Caco-2 (cell line): Measurements from ENCODE around the gene ENAH. TPM values are rescaled to one million over a fixed set of nuclear protein-coding genes. Genes with fewer than 3 reads are reported as not detected.
"Not testable (repeated sequence)": the region's sequence is repeated elsewhere in the genome, so short reads cannot be mapped to it uniquely, and the experiment has no call there.

Experiments used
- BruUV-seq: library from RNA; stranded (reverse); fragments of 400-500 nt; replicated peaks from 2 replicates; lab custom pipeline; 2021; lab: Mats Ljungman, UMichigan
- CTCF ChIA-PET: fragments of 300-600 bp; sonication (Branson Sonifier 250); formaldehyde crosslinking; loops from one replicate; lab custom pipeline; 2022; ENCODE audit warnings: antibody characterized with exemption; lab: Charles Lee
- POLR2A ChIA-PET: fragments of 300-600 bp; sonication (Branson Sonifier 250); formaldehyde crosslinking; loops from one replicate; lab custom pipeline; 2022; ENCODE audit warnings: antibody characterized with exemption; lab: Charles Lee
- DNase-seq, 2 experiments: peaks; one replicate each; pipeline versions ENCODE4 v3.0.0 to v3.0.0-alpha.2; 2020 to 2022
- H3K27me3 ChIP-seq: replicated peaks from 2 replicates; pipeline ENCODE4 v1.6.0; 2011; ENCODE audit warnings: low read length; ENCODE audit not compliant: control insufficient read depth, insufficient read depth
- H3K36me3 ChIP-seq: 2 replicates; pipeline ENCODE4 v1.5.1; 2011; ENCODE audit warnings: low read length; ENCODE audit not compliant: control insufficient read depth, insufficient read depth
- H3K4me1 ChIP-seq: fragments of 250-450 bp; sonication (Bioruptor Pico); 2 replicates; pipeline ENCODE4 v1.5.1; 2020; ENCODE audit warnings: mild to moderate bottlenecking
- H3K4me3 ChIP-seq: 2 replicates; pipeline ENCODE4 v1.5.1; 2011; ENCODE audit warnings: low read depth, mild to moderate bottlenecking, control low read depth, low read length
- H3K9me3 ChIP-seq: fragments of 250-450 bp; sonication (Bioruptor Pico); 2 replicates; pipeline ENCODE4 v1.5.1; 2020; ENCODE audit warnings: mild to moderate bottlenecking, moderate library complexity
- H3K27ac Mint-ChIP-seq: one replicate; pipeline ENCODE4 v1.8.0; 2022; ENCODE audit warnings: mixed read lengths; ENCODE audit not compliant: unreplicated experiment
- H3K27me3 Mint-ChIP-seq: one replicate; pipeline ENCODE4 v1.8.0; 2022; ENCODE audit warnings: mixed read lengths; ENCODE audit not compliant: insufficient read depth, unreplicated experiment
- H3K36me3 Mint-ChIP-seq: one replicate; pipeline ENCODE4 v1.8.0; 2022; ENCODE audit warnings: mild to moderate bottlenecking, mixed read lengths; ENCODE audit not compliant: insufficient read depth, unreplicated experiment
- H3K4me1 Mint-ChIP-seq: one replicate; pipeline ENCODE4 v1.8.0; 2022; ENCODE audit warnings: low read depth, mixed read lengths; ENCODE audit not compliant: unreplicated experiment
- H3K4me3 Mint-ChIP-seq: one replicate; pipeline ENCODE4 v1.8.0; 2022; ENCODE audit warnings: mild to moderate bottlenecking, moderate library complexity, mixed read lengths; ENCODE audit not compliant: unreplicated experiment
- H3K9me3 Mint-ChIP-seq: one replicate; pipeline ENCODE4 v1.8.0; 2022; ENCODE audit warnings: mixed read lengths; ENCODE audit not compliant: unreplicated experiment
- intact Hi-C: fragments of 100-400 bp; cut with micrococcal nuclease; formaldehyde crosslinking; loops from one replicate; pipeline ENCODE4 v1.10.0; 2022; ENCODE audit not compliant: unreplicated experiment
- total RNA-seq: library from RNA; stranded (reverse); gene quantifications from 2 replicates; pipeline ENCODE4 v1.2.3, GENCODE V29; 2022
- TF ChIP-seq, protein P1 (sequence below), 2 experiments: fragments of 200-600 bp in 1 of 2; IDR thresholded peaks; 1 replicate in 1 of 2; 2 replicates in 1 of 2; pipeline versions ENCODE4 v1.5.1 to v1.8.0; 2011 to 2022; ENCODE audit warnings: antibody characterized with exemption in 1 of 2, control low read depth in 1 of 2, inconsistent platforms in 1 of 2, low read depth in 1 of 2, low read length in 1 of 2, mild to moderate bottlenecking in 1 of 2, moderate library complexity in 1 of 2; ENCODE audit not compliant: insufficient read depth in 1 of 2, severe bottlenecking in 1 of 2, unreplicated experiment in 1 of 2

Gene ENAH
- total RNA-seq, 1 experiment from 2014 or later = 78.0 TPM

DNA sequence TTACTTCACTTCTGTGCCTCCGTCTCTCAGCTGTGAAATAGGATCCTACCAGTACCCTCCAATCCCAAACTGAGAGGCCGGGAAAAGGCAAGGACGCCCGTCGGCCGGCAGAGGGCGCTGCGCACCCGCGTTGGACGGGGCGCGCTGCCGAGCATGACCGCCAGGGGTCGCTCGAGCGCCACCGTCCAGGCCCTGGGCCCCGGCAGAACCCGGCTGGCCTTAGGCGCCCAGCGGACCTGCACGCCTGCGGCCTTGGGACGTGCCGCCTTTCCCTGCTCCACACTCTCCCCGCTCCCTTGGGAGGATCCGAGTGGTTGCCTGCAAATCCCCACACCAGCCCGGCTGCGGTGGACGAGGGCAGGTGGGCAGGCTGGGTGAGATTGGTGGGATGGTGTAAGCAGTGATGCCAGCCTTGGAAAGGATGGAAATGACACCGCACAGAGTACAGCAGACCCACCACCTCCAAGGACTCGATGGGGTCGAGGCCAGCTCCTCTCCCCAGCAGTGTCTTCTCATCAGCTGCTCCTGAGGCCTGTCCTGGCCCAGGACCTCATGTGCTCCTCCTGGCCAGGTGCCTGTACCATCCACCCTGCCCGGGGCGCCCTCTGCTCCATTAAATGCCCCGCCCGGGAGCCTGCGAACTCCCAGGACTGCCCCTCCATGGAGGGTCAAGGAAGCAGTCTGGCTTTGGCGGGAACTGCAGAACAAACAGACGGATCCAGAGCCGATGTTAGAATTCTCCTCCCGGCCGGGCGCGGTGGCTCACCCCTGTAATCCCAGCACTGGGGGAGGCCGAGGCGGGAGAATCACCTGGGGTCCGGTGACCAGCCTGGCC lies 177.7 kb downstream of the ENAH start:
- peak in 1 of 2 experiments; percentile 81 for DNase-seq
- Mint-ChIP-seq H3K9me3 (no peaks in the 10 kb centered on the region), H3K27ac (no peak overlapping the region), H3K36me3 (no peaks in the 10 kb centered on the region), H3K4me3 (no peak overlapping the region), H3K27me3 (no peaks in the 10 kb centered on the region), H3K4me1 (no peaks in the 10 kb centered on the region)
- H3K27me3 ChIP-seq = no peaks in the 10 kb centered on the region
- no TSS peak for BruUV-seq
- CTCF ChIA-PET = interaction anchor here (0.5 to 1.2 kb wide), 19 partner anchors 10 to 587 kb away, joined by 3 to 15 read pairs (median 3); partner anchors contain the start of genes H3-3A, SRP9 and TMEM63A
- TF ChIP-seq, protein P1, sequence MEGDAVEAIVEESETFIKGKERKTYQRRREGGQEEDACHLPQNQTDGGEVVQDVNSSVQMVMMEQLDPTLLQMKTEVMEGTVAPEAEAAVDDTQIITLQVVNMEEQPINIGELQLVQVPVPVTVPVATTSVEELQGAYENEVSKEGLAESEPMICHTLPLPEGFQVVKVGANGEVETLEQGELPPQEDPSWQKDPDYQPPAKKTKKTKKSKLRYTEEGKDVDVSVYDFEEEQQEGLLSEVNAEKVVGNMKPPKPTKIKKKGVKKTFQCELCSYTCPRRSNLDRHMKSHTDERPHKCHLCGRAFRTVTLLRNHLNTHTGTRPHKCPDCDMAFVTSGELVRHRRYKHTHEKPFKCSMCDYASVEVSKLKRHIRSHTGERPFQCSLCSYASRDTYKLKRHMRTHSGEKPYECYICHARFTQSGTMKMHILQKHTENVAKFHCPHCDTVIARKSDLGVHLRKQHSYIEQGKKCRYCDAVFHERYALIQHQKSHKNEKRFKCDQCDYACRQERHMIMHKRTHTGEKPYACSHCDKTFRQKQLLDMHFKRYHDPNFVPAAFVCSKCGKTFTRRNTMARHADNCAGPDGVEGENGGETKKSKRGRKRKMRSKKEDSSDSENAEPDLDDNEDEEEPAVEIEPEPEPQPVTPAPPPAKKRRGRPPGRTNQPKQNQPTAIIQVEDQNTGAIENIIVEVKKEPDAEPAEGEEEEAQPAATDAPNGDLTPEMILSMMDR (IDR thresholded peaks at IDR 0.05; ENCODE audit: insufficient read depth in 1 of 2, low read depth in 1 of 2, low read length in 1 of 2, severe bottlenecking in 1 of 2, unreplicated experiment in 1 of 2) = peak; percentile 98 to 100
- no peaks in the 10 kb centered on the region for H3K9me3 ChIP-seq
- peaks cover 11% of the 10 kb centered on the region for H3K4me1 ChIP-seq
- POLR2A ChIA-PET = interaction anchor here (0.9 kb wide), 1 partner anchor 303 kb away, joined by 3 read pairs; the partner anchor contains the start of gene SRP9
- no peaks in the 10 kb centered on the region for H3K36me3 ChIP-seq
- intact Hi-C loops = loop anchor here (1.0 to 2.0 kb wide), 4 partner anchors 178 to 501 kb away; partner anchors contain the start of gene ENAH
- H3K4me3 ChIP-seq = no peak overlapping the region

DNA sequence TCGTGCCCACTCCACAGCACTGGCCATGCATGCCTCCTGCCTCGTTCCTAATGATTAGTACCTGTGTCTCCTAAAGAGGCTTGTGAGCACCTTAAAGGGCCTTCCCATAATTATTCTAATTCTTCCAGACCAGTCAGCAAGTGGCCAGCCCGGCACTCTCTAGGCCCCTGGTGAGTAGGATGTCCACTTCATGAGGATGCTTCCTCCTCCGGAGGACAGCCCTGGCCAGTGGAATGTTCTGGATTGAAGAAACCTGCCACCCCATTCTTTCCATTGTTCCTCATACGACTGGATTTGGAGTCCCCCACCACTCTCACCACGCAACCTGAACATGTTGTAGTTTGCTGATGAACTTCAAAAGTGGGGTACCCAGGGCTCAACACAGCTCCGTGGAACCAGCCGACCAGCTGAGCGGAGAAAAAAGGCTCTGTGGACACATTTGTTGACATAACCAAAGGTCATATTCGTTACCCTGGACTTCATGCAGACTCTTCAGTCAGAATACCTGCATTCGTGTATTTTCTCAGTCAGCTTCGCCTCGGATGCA lies 178.4 kb downstream of the ENAH start:
- intact Hi-C loops = loop anchor here (2.0 kb wide), 1 partner anchor 178 kb away; the partner anchor contains the start of gene ENAH
- no TSS peak for BruUV-seq

DNA sequence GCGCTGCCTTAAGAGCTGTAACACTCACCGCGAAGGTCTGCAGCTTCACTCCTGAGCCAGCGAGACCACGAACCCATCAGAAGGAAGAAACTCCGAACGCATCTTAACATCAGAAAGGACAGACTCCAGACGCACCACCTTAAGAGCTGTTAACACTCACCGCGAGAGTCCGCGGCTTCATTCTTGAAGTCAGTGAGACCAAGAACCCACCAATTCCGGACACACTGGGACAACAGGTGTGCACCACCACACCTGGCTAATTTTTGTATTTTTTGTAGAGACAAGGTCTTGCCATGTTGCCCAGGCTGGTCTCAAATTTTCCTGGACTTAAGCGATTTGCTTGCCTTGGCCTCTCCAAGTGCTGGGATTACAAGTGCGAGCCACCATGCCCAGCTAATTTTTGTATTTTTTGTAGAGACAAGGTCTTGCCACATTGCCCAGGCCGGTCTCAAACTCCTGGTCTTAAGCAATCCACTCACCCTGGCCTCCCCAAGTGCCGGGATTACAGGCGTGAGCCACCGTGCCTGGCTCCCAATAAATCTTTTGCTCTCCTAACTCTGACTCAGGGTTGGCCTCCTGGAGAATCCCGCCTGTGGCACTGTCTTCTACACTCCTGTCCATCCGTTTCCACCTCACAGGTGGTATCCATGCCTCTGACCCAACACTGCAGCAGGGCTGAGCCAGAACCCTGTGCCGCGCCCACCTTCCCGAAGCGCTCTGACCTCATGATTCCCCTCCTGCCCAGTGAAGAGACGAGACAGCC lies 179.1 kb downstream of the ENAH start:
- H3K36me3 Mint-ChIP-seq, H3K4me3 ChIP-seq, H3K36me3 ChIP-seq, H3K9me3 Mint-ChIP-seq, H3K27me3 Mint-ChIP-seq, H3K27me3 ChIP-seq, H3K9me3 ChIP-seq, DNase-seq, H3K4me1 Mint-ChIP-seq, H3K4me3 Mint-ChIP-seq, POLR2A ChIA-PET, H3K27ac Mint-ChIP-seq: not testable (repeated sequence)
- intact Hi-C loops = loop anchor here (2.0 kb wide), 1 partner anchor 179 kb away; the partner anchor contains the start of gene ENAH
- TSS peak; percentile 80 for BruUV-seq
- H3K4me1 ChIP-seq = peaks cover 11% of the 10 kb centered on the region
- CTCF ChIA-PET = interaction anchor here (0.8 to 1.1 kb wide), 6 partner anchors 35 to 514 kb away, joined by 3 to 15 read pairs (median 6); partner anchors contain the start of gene SRP9

More for the DNA sequence above, 178.4 kb downstream of the ENAH start:
- no peaks in the 10 kb centered on the region for H3K9me3 ChIP-seq
- H3K27me3 ChIP-seq = no peaks in the 10 kb centered on the region
- POLR2A ChIA-PET = interaction anchor here (0.9 kb wide), 1 partner anchor 304 kb away, joined by 3 read pairs; the partner anchor contains the start of gene SRP9
- H3K36me3 ChIP-seq = no peaks in the 10 kb centered on the region
- H3K27ac Mint-ChIP-seq = no peak overlapping the region
- no peaks in the 10 kb centered on the region for H3K9me3 Mint-ChIP-seq
- TF ChIP-seq, protein P1 (IDR thresholded peaks at IDR 0.05; ENCODE audit: insufficient read depth in 1 of 2, low read depth in 1 of 2, low read length in 1 of 2, severe bottlenecking in 1 of 2, unreplicated experiment in 1 of 2) = no peak
- no peaks in the 10 kb centered on the region for H3K4me1 Mint-ChIP-seq
- CTCF ChIA-PET = interaction anchor here (0.5 to 1.2 kb wide), 19 partner anchors 11 to 588 kb away, joined by 3 to 15 read pairs (median 3); partner anchors contain the start of genes H3-3A, SRP9 and TMEM63A
- no peaks in the 10 kb centered on the region for H3K27me3 Mint-ChIP-seq
- no peak overlapping the region for H3K4me3 ChIP-seq
- peaks cover 11% of the 10 kb centered on the region for H3K4me1 ChIP-seq
- H3K4me3 Mint-ChIP-seq = no peak overlapping the region
- no peaks in the 10 kb centered on the region for H3K36me3 Mint-ChIP-seq
- no peak for DNase-seq

DNA sequence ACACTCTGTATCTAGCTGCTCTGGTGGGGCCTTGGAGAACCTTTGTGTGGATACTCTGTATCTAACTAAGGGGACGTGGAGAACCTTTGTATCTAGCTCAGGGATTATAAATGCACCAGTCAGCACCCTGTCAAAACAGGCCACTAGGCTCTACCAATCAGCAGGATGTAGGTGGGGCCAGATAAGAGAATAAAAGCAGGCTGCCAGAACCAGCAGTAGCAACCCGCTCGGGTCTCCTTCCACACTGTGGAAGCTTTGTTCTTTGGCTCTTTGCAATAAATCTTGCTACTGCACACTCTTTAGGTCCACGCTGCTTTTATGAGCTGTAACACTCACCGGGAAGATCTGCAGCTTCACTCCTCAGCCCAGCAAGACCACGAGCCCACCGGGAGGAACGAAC lies 179.7 kb downstream of the ENAH start:
- intact Hi-C loops, H3K4me3 ChIP-seq, CTCF ChIA-PET, H3K9me3 ChIP-seq, H3K27me3 ChIP-seq, BruUV-seq, H3K9me3 Mint-ChIP-seq, DNase-seq, H3K36me3 ChIP-seq, H3K27me3 Mint-ChIP-seq, H3K4me3 Mint-ChIP-seq, H3K36me3 Mint-ChIP-seq, H3K4me1 Mint-ChIP-seq, H3K27ac Mint-ChIP-seq: not testable (repeated sequence)
- H3K4me1 ChIP-seq = peaks cover 11% of the 10 kb centered on the region
- POLR2A ChIA-PET = interaction anchor here (0.6 kb wide), 1 partner anchor 107 kb away, joined by 4 read pairs; no protein-coding TSS in a partner anchor
